AG09309 (cell line): ENCODE data around the gene HSPB7.

Source experiments
- DNase-seq: peaks from one replicate; pipeline ENCODE4 v3.0.0-alpha.2; 2010; ENCODE audit warnings: low read depth
- H3K4me3 ChIP-seq: 2 replicates; pipeline ENCODE4 v1.5.1; 2011; ENCODE audit warnings: mild to moderate bottlenecking, low read depth, low read length, moderate library complexity; ENCODE audit not compliant: control insufficient read depth
- TF ChIP-seq, protein P1 (sequence below): IDR thresholded peaks from 2 replicates; pipeline ENCODE4 v1.5.1; 2011; ENCODE audit warnings: mild to moderate bottlenecking, low read depth, low read length, inconsistent platforms; ENCODE audit not compliant: insufficient read depth, control insufficient read depth; ENCODE audit errors: missing control alignments

Gene HSPB7

DNA sequence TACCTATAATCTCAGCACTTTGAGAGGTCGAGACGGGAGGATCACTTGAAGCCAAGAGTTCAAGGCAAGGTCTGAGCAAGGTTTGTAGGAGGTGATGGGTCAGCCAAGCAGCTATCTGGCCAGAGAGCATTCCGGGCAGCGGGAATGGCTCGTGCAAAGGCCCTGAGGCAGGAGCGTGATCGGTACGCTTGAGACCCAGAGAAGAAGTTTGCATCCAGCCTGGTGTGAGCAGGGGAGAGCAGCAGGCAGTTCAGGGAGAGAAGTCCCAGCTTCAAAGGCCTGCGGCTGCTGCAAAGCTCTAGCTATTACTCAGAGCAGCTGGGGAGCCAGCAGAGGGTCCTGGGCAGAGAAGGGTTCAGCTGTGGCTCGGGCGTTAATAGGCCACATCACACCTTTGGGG, 18.9 kb downstream of the HSPB7 start:
- DNase-seq = no peak
- H3K4me3 ChIP-seq = no peak overlapping the region
- TF ChIP-seq, protein P1, sequence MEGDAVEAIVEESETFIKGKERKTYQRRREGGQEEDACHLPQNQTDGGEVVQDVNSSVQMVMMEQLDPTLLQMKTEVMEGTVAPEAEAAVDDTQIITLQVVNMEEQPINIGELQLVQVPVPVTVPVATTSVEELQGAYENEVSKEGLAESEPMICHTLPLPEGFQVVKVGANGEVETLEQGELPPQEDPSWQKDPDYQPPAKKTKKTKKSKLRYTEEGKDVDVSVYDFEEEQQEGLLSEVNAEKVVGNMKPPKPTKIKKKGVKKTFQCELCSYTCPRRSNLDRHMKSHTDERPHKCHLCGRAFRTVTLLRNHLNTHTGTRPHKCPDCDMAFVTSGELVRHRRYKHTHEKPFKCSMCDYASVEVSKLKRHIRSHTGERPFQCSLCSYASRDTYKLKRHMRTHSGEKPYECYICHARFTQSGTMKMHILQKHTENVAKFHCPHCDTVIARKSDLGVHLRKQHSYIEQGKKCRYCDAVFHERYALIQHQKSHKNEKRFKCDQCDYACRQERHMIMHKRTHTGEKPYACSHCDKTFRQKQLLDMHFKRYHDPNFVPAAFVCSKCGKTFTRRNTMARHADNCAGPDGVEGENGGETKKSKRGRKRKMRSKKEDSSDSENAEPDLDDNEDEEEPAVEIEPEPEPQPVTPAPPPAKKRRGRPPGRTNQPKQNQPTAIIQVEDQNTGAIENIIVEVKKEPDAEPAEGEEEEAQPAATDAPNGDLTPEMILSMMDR = no peak

DNA sequence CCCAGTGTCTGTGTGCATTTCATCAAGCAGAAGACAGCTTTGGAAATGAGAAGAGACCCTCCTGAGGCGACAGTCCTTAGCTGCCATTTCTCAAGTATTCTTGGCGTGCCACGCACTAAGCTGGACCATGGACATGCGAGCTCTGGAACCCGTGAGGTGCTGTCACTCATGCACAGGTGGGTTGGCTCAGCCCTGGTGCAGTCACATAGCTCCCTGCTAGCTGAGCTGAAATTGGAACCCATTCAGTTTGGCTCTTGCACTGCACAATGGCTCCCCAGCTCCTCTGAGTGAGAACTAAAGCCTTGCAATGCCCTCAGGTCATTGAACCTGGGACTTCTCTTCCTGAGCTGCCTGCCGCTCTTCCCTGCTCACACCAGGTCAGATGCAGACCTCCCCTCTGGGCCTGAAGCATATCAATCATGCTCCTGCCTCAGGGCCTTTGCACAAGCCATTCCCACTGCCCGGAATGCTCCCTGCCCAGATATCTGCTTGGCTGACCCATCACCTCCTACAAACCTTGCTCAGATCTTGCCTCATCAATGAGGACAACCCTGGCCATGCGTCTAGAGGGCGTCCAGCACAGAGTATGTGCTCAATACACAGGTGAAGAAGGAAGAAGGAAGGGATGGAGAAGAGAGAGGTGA, 20.1 kb downstream of the HSPB7 start:
- no peak overlapping the region for H3K4me3 ChIP-seq
- TF ChIP-seq, protein P1 = no peak
- DNase-seq = no peak

DNA sequence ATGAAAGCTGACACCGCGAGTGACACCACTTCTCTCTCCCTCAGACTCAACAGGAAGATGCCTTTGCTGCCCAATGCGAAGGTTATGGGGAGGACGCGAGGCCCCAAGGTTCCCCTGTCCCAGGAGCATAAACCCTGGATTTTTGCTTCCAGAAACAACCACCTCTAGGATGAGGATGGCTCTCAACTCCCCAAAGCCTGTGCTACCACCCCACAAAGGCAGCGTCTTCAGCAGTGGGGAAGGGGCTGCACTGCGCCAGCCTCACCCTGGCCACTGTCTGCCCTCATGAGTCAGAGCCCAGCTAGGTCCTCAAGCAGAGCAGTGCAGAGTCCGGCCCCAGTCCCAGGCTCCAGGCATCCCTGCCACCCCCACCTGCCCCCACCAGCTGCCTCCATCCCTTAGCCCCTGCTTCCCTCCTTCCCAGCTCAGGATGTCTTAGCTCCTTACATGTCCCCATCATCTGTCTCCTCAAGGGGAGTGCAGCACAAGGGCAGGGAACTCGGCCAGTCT, 20.7 kb downstream of the HSPB7 start:
- H3K4me3 ChIP-seq = no peak overlapping the region
- DNase-seq = no peak
- TF ChIP-seq, protein P1 = no peak

DNA sequence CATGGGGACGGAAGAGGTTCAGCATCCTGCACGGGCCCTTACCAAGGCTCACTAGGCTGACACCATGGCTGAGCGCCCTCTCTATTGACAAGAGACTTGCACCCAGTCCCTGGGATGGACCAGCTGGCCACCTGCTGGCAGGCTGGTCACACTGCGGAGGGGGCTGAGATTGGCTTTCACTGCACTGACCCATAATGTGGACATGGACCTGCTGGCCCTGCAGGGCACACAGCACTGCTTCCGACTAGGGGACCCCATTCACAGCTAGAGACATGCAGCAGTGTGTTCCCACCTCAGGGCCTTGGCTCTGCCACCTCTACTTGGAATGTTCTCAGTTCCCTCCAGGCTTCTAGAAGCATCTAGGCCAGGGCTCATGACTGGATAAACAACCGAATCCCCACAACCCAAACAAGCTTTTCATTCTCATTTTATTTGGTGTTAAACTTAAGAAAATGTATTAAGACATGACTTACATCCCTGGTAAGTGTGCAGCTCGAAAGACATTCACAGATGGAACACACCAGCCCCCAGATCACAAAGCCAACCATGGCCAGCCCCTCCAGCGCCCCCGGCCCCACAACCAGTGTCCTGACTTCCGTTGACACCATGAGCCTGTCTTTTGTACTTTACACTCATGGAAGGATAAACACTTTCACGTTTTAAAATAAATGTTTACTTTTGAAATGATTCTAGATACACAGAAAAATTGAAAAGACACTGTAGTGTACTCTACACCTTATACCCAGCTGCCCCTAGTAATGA, 23.1 kb downstream of the HSPB7 start:
- TF ChIP-seq, protein P1 = peak; percentile 96
- H3K4me3 ChIP-seq = no peak overlapping the region
- DNase-seq = no peak

DNA sequence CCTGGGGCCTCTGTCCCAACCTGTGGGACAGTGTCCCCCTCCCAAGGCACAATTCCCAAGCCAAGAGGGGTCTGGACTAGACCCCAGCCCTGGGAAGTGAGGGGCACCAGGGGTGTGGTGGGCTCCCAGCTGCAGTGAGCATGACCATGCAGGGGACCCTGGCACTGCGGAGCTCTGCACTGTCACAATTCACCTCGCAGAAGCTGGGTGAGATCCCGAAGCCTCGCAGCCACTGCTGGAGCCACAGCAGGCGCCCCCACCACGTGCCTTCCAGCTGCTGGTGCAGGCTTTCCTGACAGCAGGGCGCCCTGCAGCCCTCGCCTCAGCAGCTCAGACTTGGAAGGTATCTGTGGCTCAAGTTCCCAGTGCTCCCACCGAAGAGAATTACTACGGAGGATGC, 23.8 kb downstream of the HSPB7 start:
- no peak overlapping the region for H3K4me3 ChIP-seq
- TF ChIP-seq, protein P1 = no peak
- no peak for DNase-seq

DNA sequence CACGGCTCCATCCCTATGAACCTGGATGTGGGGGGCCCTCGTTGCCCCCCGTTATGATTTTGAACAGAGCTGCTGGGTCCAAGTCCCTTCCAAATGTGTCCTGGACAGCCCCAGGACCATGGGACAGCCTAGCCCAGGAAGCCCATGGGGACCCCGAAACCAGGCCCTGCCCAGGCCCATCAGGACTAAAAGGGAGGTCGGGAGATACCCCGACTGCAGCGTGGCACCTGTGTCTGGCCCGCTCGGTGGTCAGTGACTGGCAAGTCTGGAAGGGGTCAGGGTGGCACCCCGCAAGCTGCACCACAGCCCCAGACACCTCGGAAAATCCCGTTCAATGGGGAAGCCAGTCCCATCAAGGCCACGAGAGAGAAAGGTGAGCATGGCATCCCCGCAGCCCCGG, 24.2 kb downstream of the HSPB7 start:
- H3K4me3 ChIP-seq = no peak overlapping the region
- TF ChIP-seq, protein P1 = no peak
- DNase-seq = no peak
